ENCODE measurements around the gene TBC1D2B. TPM values are rescaled to one million over a fixed set of nuclear protein-coding genes. Genes with fewer than 3 reads are reported as not detected.

Gene TBC1D2B
- total and polyA plus RNA-seq, 2 experiments from 2014 or later: 24.8 to 38.4 TPM

- Histone ChIP-seq H3K9me2 (replicated peaks; ENCODE audit: insufficient read depth) (no peaks in the 10 kb centered on the region), H3K9me3 (ENCODE audit: low read depth) (no peaks in the 10 kb centered on the region), H2AFZ (peak overlapping the region; percentile 87), H3K79me2 (peaks cover 42% of the 10 kb centered on the region), H3K27ac (peak overlapping the region; percentile 85), H3K36me3 (replicated peaks; ENCODE audit: insufficient read depth, low read depth) (no peaks in the 10 kb centered on the region), H3K4me2 (peak overlapping the region; percentile 97), H3K27me3 (no peaks in the 10 kb centered on the region), H4K20me1 (ENCODE audit: insufficient read depth, poor library complexity, severe bottlenecking) (no peaks in the 10 kb centered on the region), H3K4me3 (peak overlapping the region; percentile 87), H3K4me1 (ENCODE audit: insufficient read depth) (peaks cover 36% of the 10 kb centered on the region)
- WGBS (ENCODE audit: low lambda C conversion rate, missing lambda C conversion rate): 30% methylated on average over 7 of the region's 7 CpGs
- TF ChIP-seq EZH2 (IDR thresholded peaks at IDR 0.05; ENCODE audit: borderline replicate concordance) (no peak), EZH2phosphoT487 (IDR thresholded peaks at IDR 0.05; ENCODE audit: low read depth, severe bottlenecking, unreplicated experiment) (no peak), CTCF (IDR thresholded peaks at IDR 0.05; ENCODE audit: poor library complexity) (no peak)
- no peak for DNase-seq (ENCODE audit: low spot score)
Measured at GRCh38 chr15:78077871-78078210, 330 bp upstream of the TBC1D2B start.

GRCh38 chr15:78076231-78077052, 1.1 kb downstream of the TBC1D2B start:
- H3K4me1 ChIP-seq (ENCODE audit: insufficient read depth): peaks cover 39% of the 10 kb centered on the region
- peak overlapping the region; percentile 98 for H3K4me3 ChIP-seq
- no peaks in the 10 kb centered on the region for H3K9me2 ChIP-seq (replicated peaks; ENCODE audit: insufficient read depth)
- no peak for DNase-seq (ENCODE audit: low spot score)
- TF ChIP-seq EZH2 (IDR thresholded peaks at IDR 0.05; ENCODE audit: borderline replicate concordance) (no peak), CTCF (IDR thresholded peaks at IDR 0.05; ENCODE audit: poor library complexity) (no peak)
- peak overlapping the region; percentile 93 for H3K27ac ChIP-seq
- H3K9me3 ChIP-seq (ENCODE audit: low read depth): no peaks in the 10 kb centered on the region
- 61% methylated on average over 17 of the region's 17 CpGs for WGBS (ENCODE audit: low lambda C conversion rate, missing lambda C conversion rate)
- peak overlapping the region; percentile 70 for H2AFZ ChIP-seq
- H3K79me2 ChIP-seq: peaks cover 50% of the 10 kb centered on the region
- no peaks in the 10 kb centered on the region for H3K27me3 ChIP-seq
- no peaks in the 10 kb centered on the region for H3K36me3 ChIP-seq (replicated peaks; ENCODE audit: insufficient read depth, low read depth)
- peak overlapping the region; percentile 92 for H3K4me2 ChIP-seq
- H4K20me1 ChIP-seq (ENCODE audit: insufficient read depth, poor library complexity, severe bottlenecking): no peaks in the 10 kb centered on the region

- TF ChIP-seq EZH2 (IDR thresholded peaks at IDR 0.05; ENCODE audit: borderline replicate concordance): no peak
- no peak for TF ChIP-seq CTCF (IDR thresholded peaks at IDR 0.05; ENCODE audit: poor library complexity)
- TF ChIP-seq EZH2phosphoT487 (IDR thresholded peaks at IDR 0.05; ENCODE audit: low read depth, severe bottlenecking, unreplicated experiment): no peak
- Histone ChIP-seq H2AFZ (no peak overlapping the region), H3K4me3 (peak overlapping the region; percentile 98), H3K4me2 (peak overlapping the region; percentile 92), H3K27me3 (no peaks in the 10 kb centered on the region), H3K4me1 (ENCODE audit: insufficient read depth) (peaks cover 40% of the 10 kb centered on the region), H4K20me1 (ENCODE audit: insufficient read depth, poor library complexity, severe bottlenecking) (no peaks in the 10 kb centered on the region), H3K27ac (peak overlapping the region; percentile 93), H3K9me3 (ENCODE audit: low read depth) (no peaks in the 10 kb centered on the region), H3K79me2 (peaks cover 58% of the 10 kb centered on the region), H3K36me3 (replicated peaks; ENCODE audit: insufficient read depth, low read depth) (no peaks in the 10 kb centered on the region), H3K9me2 (replicated peaks; ENCODE audit: insufficient read depth) (no peaks in the 10 kb centered on the region)
- 27% methylated on average over 7 of the region's 7 CpGs for WGBS (ENCODE audit: low lambda C conversion rate, missing lambda C conversion rate)
- DNase-seq (ENCODE audit: low spot score): peak; percentile 82
Measured at GRCh38 chr15:78075490-78076230, 1.9 kb downstream of the TBC1D2B start.
